22Rv1 (cell line): ENCODE measurements around the gene PDE4B.

ENCODE experiments used
- CTCF ChIP-seq: fragments of 450-650 bp; IDR thresholded peaks from 2 replicates; pipeline ENCODE4 v1.5.1; 2017; ENCODE audit warnings: mild to moderate bottlenecking
- ZFX ChIP-seq: fragments of 450-650 bp; IDR thresholded peaks from 2 replicates; pipeline ENCODE4 v1.6.1; 2017; ENCODE audit warnings: antibody characterized with exemption, borderline replicate concordance

DNA sequence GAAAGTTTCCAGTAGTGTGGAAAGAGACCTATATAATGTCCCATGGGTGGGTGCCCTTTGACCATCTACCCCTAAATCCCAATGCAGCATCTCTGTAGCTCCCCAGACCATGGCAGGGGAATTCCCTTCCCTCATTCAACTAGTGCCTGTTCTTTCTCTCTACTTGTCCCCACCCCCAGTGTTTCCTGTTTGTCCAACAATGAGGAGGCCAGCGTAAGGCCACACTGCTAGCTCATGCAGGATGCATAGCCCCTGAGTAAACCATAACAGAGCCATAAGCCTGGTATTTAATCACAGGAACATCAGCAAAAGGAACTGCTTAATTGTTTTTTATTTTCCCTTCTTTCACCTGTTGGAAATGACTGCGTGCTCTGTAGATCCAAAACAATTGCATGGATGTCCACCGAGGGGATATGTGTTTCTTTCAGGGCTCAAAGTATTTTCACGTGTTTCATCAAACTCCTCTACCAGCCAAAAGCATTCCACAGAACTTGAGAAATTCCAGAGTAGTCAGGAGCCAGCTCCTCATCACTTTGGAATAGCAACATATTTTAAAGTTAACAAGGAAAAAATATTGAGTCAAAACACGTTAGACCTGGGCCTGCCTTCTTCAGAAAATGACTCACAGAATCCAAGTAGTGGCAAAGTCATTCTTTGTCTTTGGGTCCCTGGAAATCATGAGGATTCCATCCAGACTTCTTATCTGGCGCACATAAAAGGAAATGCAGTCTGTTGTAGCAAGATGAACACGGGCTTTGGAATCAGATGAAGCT lies 578.7 kb downstream of the PDE4B start:
- TF ChIP-seq CTCF (no peak), ZFX (no peak)
